Measurements from ENCODE around the gene RASGRF1.
"Not testable (repeated sequence)": the region's sequence is repeated elsewhere in the genome, so short reads cannot be mapped to it uniquely, and the experiment has no call there.

The RASGRF1 gene

DNA sequence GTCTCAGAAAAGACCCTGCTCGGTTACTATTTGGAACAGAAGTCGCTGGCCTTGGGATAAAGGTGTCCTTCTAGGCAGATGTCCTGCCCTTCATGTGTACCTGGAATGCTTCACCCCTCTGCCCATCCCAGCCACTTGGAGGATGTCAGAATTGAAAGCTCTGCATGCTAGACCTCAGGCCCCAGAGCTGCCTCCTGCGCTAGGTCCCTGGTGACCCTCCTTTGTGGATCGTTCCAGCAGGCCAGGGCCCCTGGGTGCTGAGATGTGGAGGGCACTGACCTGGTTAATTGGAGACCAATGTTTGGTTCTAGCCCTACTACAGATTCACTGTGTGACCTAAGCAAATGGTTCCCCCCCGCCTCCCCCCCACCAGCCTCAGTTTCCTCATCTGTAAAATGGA is 143.1 kb downstream of the RASGRF1 start:
- no peak for DNase-seq

DNA sequence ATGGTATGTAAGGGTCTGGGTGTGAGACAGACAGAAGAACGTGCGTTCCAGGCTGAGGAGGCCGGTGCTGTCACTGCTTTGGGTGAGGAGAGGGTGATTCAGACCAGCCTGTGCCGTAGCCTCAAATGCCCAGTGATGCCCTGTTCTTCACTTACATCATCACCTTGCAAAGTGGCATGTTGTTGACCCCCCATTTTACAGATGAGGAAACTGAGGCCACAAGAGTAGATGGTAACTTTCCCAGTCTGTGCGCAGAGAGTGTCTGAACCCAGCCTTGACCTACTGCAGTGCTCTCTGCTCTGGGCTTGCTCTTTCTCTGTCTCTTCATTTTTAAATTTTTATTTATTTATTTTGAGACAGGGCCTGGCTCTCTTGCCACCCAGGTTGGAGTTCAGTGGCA is 144.1 kb downstream of the RASGRF1 start:
- no peak for DNase-seq

DNA sequence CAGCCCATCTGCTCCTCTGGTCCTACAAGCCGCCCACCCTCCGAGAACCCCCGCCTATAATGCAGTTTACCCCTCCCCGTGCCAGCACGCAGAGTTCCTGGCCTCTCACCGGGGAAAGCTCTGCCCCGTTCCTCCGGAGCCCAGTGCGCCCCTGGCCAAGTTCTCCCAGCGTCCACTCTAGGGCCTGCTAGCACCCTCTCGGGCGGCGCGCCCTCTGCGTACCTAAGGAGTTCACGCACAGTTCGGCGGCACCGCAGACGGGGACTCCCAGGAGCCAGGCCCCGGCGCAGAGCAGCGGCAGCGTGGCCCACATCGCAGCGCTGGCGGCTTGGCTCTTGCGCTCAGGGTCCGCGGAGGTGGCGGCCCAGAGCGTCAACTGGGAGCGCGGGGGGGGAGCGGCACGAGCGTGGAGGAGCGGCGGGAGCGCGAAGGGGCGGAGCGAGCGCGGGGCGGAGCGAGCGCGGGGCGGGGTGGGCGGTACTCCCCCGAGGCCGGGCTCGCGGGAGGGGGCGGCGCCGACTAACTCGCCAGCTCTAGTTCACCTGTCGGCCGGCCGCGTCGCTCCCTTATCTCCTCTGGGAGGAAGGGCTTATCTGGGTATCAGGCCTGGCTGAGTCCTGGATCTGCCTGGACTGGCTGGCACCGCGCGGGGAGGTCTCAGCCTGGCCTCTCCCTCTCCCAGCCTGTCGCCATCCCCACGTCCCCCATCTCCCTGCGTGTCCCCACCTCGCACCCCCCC is 145.7 kb downstream of the RASGRF1 start, which contains the start of gene CTSH:
TSS of gene CTSH (minus strand) at position 378 of the 739 bp plus-strand sequence. CDS start at position 313, 65 bp downstream.
- DNase-seq: peak; percentile 84

DNA sequence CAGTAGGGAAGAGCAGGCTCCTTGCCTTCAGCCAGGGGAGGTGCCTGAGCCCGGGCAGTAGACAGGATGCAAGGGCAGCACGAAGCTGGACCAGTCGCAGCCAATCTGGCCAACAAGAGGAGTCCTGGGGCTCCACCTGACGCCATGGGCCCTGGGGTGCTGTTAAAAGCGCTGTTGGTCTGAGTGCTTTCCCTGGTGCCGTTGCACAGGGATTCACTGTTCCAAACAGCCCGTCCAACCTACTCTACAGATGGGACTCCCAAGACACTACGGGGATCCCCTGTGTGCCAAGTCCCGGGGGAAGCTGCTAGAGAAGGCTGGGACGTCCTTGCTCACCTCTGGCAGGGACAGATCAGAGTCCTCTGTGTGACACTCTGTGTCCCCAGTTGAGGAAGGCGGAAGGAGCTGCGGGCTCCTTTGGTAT is 146.4 kb downstream of the RASGRF1 start:
- no peak for DNase-seq

DNA sequence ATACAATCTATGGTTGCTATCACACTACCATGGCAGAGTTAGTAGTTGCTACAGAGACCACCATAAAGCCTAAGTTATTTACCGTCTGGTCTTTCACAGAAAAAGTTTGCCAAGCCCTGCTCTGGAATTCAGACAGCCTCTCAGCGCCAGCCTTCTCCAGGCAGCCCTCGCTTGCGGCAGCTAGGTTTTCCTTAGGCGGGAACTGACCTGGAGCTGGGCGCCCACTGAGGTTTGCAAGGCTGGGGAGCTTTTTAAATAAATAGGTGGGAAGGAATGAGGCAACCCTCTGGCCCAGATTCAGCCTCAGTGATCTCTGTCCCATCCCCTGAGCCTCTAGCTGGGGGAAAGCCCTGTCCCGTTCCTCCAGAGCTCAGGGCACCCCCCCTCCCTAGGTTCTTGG is 146.9 kb downstream of the RASGRF1 start:
- DNase-seq: no peak

DNA sequence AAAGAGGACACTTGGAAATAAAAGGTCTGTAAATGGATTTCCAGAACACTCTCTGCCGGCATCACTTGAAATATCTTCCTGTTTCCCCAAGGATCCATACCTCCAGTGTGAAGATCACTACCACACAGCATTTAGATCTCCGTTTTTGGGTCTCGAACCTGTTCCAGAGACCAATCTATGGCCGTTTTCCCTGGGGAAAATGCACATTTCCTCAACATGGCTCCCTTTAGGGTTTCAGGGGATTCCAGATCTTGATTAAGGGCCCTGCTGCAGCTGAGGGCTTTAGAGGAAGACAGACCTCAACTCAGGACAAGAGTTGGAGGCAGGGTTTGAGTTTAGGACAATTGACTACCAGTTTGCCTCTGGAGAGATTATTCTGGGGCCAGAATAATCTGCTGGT is 147.8 kb downstream of the RASGRF1 start:
- no peak for DNase-seq

DNA sequence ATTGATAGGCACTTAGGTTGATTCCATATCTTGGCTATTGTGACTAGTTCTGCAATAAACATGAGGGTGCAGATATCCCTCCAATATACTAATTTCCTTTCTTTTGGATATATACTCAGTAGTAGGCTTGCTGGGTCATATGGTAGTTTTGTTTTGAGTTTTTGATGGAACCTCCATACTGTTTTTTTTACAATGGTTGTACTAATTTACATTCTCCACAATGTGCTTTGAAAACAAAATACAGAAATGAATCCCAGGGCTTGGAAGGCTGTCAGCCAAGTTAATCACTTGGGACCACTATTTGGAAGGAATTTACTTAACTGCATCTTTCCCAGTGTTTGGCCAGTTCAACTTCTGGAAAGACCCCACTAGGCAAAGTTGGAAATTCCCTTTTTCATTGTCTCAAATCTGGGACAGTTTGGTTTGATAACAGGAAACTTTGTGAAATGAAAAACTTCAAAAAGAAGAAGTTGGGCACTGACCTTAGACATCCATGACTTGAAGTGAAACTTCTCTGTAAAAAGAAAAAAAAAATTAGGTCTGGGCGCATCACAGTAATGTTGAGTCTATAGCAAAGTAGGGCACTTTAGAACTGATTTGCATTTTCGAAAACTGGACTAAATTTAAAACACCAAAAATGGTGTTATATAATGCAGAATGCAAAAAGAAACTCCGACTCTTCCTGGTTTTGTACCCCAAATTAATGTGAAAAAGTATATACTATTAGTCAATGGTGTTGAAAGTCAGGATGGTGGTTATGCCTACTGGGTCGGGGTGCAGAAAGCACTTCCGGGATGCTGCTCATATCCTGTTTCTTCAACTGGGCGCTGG is 151.7 kb downstream of the RASGRF1 start:
- peak; percentile 46 for DNase-seq

DNA sequence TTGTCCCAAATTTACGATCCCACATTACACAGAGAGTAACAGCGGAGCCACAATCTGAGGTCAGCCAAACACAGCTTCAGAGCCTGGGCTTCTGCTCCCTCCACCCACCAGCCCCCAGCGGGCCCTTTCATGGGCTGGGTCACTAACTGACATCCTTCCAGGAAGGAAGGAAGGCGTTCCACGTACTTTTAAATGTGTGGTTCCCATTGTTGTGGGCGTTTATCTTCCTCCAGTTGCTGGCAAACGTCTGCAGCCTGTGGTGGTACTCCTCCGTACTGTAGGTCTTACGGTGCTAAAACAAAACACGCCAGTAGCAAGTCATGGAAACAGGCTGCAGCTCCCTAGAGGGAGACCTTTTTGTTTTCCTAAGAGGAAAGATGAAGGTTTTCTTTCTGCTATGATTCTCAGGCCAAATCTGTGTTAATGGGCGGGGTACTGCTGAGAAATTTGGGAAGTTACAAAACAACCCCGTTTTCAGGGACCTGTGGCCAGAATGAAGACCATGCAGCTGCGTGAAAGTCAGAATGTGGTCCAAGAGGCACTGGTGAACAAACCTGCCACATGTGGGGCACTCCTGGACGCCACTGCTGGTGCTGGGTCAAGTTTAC is 153.3 kb downstream of the RASGRF1 start:
- DNase-seq: no peak

DNA sequence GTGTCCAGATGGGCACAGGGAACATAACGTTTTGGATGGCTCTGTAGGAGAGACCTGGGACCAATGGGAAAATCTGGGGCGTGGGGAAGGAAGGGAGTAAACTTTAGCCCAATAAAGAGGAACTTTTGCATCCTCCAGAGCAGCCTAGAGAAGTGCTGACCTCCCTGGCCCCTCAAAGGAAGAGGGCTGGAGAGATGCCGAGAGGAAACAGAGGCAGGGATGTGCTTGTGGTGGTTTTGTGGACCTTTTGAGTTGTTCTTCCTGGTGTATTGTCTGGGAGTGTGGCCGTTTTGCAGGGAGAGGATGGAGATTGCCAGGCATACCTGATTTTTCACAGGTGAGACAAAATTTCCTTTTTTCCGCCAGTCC is 155.9 kb downstream of the RASGRF1 start:
- DNase-seq: no peak

DNA sequence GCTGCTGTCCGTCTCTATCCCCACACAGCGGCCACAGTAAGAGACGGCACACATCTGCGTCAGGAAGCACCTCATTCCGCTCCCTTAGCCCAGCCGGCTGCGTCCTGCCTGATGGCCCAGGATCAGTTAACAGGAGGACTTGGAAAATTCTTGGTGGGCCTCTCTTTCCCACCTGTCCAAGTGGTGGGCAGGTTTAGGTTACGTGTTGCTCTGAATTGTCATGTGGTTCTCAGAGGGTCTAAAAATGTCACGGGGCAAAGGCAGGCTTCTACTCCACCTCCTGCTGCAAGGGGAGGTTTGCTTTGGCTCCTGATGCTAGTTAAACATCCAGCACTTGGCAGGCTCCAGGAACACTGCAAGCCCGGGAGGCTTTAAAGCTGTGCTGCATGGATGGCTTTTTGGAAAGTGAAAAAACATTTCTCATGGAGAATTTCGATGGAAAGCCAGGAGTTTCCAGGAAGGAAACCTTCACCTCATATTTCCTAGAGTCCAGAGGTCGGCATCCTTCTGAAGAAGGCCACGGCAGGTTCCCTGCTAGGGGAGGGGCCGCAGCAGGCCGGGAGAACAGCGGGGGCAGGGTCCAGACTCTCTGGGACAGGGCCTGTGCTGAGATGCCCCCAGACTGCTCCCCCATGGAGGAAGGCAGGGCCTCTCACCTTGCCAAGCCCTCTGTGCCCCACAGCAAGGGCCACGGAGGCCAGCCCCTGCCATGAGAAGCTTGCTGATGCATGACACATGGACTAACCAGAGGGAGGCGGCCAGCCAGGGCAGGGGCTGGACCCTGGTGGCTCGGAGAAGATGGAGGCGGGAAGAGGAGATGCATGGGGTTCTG is 156.5 kb downstream of the RASGRF1 start:
- no peak for DNase-seq

DNA sequence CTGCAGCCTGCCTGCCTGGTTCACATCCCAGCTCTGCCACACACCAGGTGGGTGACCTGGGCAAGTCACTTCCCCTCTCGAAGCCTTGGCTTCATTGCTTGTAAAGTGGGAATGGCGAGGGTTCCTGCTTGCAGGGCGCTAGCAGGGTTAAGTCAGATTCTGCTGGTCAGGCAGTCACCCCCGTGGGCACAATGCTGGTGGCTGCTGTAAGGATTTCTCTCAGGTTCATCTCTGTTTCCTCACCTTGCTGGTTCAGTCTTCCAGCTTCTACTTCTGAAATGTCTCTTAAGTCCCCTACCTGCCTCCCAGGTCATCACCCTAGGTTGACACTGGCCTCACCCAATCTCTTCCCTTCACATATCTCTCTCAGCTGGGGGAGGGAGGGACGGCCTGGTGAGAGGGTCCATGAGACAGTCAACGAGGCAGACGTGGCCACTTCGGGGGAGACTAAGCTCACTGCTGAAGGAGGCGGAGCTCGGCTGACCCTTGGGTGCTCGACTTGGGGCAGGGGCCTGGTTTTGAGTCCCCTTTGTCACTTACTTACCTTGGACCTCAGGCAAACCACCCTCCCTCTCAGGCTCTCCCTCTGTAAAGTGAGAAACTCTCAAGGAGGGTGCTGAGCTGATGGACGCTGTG is 157.3 kb downstream of the RASGRF1 start:
- DNase-seq: no peak

DNA sequence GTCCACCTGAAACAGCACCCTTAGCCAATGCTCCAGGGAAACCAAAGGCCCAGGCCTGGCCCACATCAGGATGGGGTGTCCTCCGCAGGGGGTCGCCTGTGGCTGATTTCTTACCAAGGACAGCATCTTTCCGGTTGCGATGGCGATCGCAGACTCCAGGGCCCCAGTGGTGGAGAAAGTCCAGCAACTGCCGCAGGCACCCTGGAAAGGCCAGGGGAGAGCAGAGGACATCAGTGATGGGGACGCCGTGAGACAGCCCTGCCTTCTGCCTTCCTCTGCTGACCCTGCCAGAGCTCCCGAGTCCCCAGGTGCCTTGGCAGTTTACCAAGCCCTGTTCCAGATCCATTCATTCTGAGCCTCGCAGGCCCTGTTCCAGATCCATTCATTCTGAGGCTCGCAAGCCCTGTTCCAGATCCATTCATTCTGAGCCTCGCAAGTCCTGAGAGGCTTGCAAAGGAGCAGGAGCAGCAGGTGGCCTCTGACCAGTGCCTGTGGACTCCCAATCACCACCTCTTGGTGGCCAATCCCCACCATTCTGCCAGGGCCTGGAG is 158.2 kb downstream of the RASGRF1 start:
- no peak for DNase-seq

DNA sequence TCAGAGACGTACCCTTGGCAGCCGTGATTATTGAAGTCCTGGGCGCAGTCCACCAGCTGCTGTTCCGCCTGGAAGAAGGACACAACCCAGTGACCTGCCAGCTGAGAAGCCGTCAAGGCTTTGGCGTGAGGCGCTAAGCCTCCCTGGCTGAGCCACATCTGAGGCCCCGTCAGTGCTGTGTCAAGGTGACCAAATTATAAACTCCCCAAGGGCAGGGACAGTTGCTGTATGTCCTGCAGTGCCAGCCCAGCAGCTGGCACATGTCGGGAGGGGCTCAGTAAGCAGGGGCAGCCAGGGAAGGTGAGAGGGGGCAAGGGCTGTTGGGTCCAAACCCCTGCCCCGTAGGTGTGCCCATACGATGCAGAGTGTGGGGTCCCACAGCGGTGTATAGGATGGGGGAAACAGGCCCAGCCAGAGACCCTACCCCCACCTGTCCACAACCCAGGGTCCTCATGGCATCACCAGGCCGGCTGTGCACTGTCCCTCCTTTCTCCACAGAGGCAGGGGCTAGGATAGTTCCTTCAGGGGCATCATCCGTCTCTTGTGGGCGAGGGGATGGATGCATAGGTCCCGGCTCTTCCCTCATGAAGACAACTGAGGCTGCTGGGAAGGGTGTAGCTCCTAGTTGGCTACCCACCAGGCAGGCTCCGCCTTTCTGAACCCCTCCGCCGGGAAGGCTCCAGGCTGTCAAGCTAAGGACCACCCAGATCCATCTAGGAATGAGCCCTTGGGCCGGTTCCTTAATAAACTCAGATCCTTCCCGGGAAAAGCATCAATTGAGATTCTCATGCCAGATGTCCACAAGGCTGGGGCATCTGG is 158.9 kb downstream of the RASGRF1 start:
- DNase-seq: no peak

DNA sequence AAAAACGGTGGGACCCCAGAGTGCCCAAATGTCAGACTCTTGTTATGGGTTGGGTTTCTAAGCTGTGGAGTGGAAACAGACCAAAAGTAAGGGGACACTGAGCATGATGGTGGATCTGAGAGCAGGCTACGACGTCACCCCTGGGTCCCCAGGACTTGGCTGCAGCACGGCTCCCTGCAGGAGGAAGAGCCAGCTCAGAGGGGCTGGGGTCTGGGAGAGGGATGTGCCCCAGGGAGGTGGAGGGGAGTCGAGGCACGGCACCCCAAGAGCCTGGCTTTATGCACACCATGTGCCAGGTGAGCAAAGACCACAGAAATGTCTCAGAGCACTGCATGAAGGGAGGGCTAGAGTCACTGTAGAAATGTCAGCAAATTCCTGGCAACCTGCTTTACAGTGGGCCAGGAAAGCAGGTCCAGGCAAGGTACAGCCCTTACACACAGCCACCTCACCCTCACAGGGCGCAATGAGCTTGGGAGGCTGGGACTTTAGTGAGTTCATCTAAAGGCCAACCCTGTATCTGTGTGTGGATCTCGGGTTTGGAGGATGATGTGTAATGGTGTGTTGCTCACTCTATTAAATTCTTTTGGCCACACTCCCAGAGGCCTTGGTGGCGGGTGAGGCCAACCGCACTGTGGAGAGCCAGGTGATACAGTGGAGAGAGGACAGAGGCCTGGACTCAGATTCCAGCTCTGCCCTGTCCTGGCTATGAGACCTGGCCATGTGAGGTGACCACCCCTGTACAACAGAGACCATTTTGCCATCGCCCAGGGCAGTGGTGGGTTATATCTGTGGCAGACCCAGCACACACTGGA is 159.8 kb downstream of the RASGRF1 start:
- no peak for DNase-seq

DNA sequence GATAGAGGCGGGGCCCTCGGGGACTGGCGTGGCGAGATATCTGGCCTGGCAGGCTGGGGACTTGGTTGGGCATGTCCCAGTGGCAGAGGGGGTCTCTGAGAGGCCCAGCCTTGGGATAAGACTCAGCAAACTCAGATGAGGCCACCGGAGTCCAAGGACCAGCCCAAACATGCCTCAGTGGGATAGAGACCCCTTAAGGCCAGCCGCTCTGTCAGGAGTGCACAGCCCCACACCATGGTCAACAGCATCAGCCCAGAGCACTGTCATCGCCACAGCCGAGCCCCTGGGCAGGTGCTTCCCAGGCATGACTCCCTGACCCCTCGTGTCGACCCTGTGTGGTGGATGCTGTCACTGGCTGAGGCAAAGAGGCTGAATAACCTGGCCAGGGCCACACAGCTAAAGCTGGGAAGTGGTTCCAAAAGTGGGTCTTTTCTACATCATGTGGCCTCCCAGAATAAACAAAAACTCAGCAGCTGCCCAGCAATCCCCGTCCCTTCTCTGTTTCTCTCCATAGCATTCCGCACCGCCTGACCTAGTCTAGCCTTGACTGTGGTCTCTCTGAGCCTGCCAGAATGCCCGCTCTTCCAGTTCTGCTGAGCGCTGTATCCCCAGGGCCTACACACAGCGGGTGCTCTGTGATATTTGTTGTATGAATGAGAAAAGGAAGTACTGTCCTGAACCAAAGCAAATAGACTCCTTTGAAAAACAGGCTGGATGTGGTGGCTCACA is 160.9 kb downstream of the RASGRF1 start:
- DNase-seq: no peak

DNA sequence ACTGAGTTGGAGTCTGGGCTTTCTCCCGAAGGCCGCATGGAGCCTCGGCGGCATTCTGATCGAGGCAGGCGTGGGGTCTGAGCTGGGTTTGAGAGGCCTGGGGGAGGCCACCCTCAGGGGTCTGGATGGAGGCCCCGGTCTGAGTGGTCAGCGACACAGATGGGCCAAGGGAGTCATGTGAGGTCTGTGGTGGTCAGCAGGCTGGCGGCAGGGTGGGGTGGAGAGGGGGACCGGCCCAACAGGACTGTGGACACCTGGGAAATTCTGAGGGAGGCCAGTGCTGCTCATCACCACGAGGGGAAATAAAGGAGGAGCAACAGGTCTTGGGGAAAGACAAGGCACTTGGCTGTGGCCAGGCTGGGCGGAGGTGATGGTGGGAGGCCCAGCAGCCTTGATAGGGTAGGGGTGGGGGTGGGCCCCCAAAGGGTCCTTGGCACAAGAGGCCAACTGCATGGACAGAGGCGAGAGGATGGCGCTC is 161.9 kb downstream of the RASGRF1 start:
- no peak for DNase-seq

DNA sequence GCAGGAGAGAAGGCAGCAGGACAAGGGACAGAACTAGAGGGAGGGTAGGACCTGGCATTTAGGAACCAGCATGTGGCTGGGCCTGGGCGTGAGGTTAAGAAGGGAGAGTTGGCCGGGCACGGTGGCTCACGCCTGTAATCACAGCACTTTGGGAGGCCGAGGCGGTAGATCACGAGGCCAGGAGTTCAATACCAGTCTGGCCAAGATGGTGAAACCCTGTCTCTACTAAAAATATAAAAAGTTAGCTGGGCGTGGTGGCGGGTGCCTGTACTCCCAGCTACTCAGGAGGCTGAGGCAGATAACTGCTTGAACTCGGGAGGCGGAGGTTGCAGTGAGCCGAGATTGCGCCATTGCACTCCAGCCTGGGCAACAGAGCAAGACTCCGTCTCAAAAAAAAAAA is 162.4 kb downstream of the RASGRF1 start:
- DNase-seq: not testable (repeated sequence)

DNA sequence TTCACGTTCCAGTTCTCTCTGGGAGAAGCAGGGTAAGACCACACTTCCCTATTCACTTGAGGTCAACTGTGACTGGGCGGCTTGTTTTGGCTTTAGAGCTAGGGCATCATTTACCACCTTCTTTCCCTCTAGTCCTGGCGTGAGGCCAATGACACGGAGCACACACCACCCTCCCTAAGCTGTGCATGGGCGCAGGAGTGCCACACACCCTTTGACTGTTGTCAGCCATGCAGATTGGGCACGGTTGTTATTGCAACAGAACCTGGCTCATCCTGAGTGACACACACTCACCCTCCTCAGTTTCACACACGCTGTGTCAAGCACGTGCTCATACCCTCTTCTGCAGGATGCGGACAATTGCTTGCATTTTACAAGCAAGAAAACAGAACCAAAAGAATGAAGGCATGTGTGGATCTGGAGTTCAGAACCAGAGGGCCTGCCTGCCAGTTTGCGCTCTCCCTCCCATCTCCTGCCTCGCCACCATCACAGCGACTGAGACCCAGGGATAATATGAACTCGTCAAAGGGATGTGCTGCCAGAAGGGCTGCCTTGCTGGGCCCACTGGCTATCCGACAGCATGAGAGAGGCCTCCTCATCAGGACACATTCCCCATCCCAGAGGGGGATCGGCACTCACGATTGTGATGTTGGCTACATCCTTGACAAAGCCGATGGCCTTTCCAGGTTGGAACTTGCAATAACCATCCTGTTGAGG is 163.3 kb downstream of the RASGRF1 start:
- no peak for DNase-seq
